Breast epithelium (tissue), 4 donors: Measurements from ENCODE around the gene APOBEC3H. TPM values are rescaled to one million over a fixed set of nuclear protein-coding genes. Genes with fewer than 3 reads are reported as not detected.

Experiments used
- DNase-seq, 2 donors: peaks; one replicate each; pipeline ENCODE4 v3.0.0-alpha.2; 2019; ENCODE audit warnings: low spot score in 2 of 2
- H3K27ac ChIP-seq, 2 donors: fragments of 200-600 bp; sonication (generic) in 1 of 2; one replicate each; pipeline ENCODE4 v1.5.1; 2016 to 2019; ENCODE audit warnings: mild to moderate bottlenecking in 1 of 2
- H3K27me3 ChIP-seq, 2 donors: fragments of 200-600 bp; sonication (generic) in 1 of 2; one replicate each; pipeline versions ENCODE4 v1.5.1 to v1.6.0; 2017 to 2019; ENCODE audit warnings: control low read depth in 1 of 2, mild to moderate bottlenecking in 1 of 2
- H3K36me3 ChIP-seq: fragments of 200-600 bp; one replicate; pipeline ENCODE4 v1.5.1; 2019
- H3K4me1 ChIP-seq, 2 donors: fragments of 200-600 bp; sonication (generic); one replicate each; pipeline ENCODE4 v1.5.1; 2016 to 2019; ENCODE audit warnings: control low read depth in 1 of 2
- H3K4me3 ChIP-seq, 3 donors: fragments of 200-600 bp; sonication (generic); 1 replicate in 2 of 3; 2 replicates in 1 of 3; pipeline ENCODE4 v1.5.1; 2016 to 2019; ENCODE audit warnings: mild to moderate bottlenecking in 3 of 3, moderate library complexity in 2 of 3
- H3K9me3 ChIP-seq, 2 donors: fragments of 200-600 bp; sonication (generic) in 1 of 2; one replicate each; pipeline ENCODE4 v1.5.1; 2016 to 2019; ENCODE audit warnings: control low read depth in 1 of 2
- CTCF ChIP-seq, 3 donors: fragments of 450-650 bp; IDR thresholded peaks; one replicate each; pipeline ENCODE4 v1.5.1; 2016 to 2017; ENCODE audit warnings: antibody characterized with exemption in 3 of 3, mild to moderate bottlenecking in 3 of 3, moderate library complexity in 3 of 3
- POLR2A ChIP-seq: fragments of 450-650 bp; IDR thresholded peaks from one replicate; pipeline ENCODE4 v1.6.1; 2016; ENCODE audit warnings: antibody characterized with exemption, mild to moderate bottlenecking, moderate library complexity
- POLR2AphosphoS5 ChIP-seq, 3 donors: sonication (generic); formaldehyde crosslinking; IDR thresholded peaks; one replicate each; pipeline ENCODE4 v1.6.1; 2017; ENCODE audit warnings: antibody characterized with exemption in 3 of 3
- intact Hi-C: fragments of 100-400 bp; cut with DNase I; formaldehyde crosslinking; loops from one replicate; pipeline ENCODE4 v1.15.1; 2023; ENCODE audit warnings: low total_unique reads
- total RNA-seq, 3 donors: library from RNA; depleted of rRNA; stranded (reverse); fragments of >200 nt; gene quantifications; one replicate each; pipeline ENCODE4 v1.1.0, GENCODE V29; 2016

APOBEC3H gene
- total RNA-seq, 3 donors from 2014 or later = 0.32 TPM; not detected in 2

- intact Hi-C loops = loop anchor here (10.0 kb wide), 1 partner anchor 1954 kb away; no protein-coding TSS in a partner anchor
- H3K27ac ChIP-seq = no peak overlapping the region
- H3K4me1 ChIP-seq = no peaks in the 10 kb centered on the region
- no peaks in the 10 kb centered on the region for H3K27me3 ChIP-seq
- H3K9me3 ChIP-seq = no peaks in the 10 kb centered on the region
- TF ChIP-seq CTCF (IDR thresholded peaks at IDR 0.05) (no peak), POLR2AphosphoS5 (IDR thresholded peaks at IDR 0.05) (no peak), POLR2A (no peak)
- no peaks in the 10 kb centered on the region for H3K36me3 ChIP-seq
- DNase-seq = no peak
- H3K4me3 ChIP-seq = no peak overlapping the region
Observed at GRCh38 chr22:39088685-39089032, 8.4 kb upstream of the APOBEC3H start.

GRCh38 chr22:39089928-39090327, 7.1 kb upstream of the APOBEC3H start:
- DNase-seq = no peak
- no peaks in the 10 kb centered on the region for H3K27me3 ChIP-seq

GRCh38 chr22:39090426-39091064, 6.5 kb upstream of the APOBEC3H start:
- peak overlapping the region in 1 of 2 donors; percentile 43 for H3K27ac ChIP-seq
- no peaks in the 10 kb centered on the region for H3K9me3 ChIP-seq
- no peak overlapping the region for H3K4me3 ChIP-seq
- no peak for TF ChIP-seq POLR2AphosphoS5 (IDR thresholded peaks at IDR 0.05)
- no peak for TF ChIP-seq POLR2A
- no peak for TF ChIP-seq CTCF (IDR thresholded peaks at IDR 0.05)
- intact Hi-C loops = loop anchor here (2.0 kb wide), 1 partner anchor 26 kb away; no protein-coding TSS in a partner anchor
- no peaks in the 10 kb centered on the region for H3K36me3 ChIP-seq
- DNase-seq = peak in 1 of 2 donors; percentile 32
- H3K4me1 ChIP-seq = no peaks in the 10 kb centered on the region
- no peaks in the 10 kb centered on the region for H3K27me3 ChIP-seq

More at GRCh38 chr22:39089928-39090327, 7.1 kb upstream of the APOBEC3H start:
- TF ChIP-seq POLR2A = no peak
- no peak for TF ChIP-seq POLR2AphosphoS5 (IDR thresholded peaks at IDR 0.05)
- TF ChIP-seq CTCF (IDR thresholded peaks at IDR 0.05) = no peak
- H3K4me1 ChIP-seq = no peaks in the 10 kb centered on the region
- no peaks in the 10 kb centered on the region for H3K9me3 ChIP-seq
- H3K4me3 ChIP-seq = no peak overlapping the region
- peak overlapping the region in 1 of 2 donors; percentile 43 for H3K27ac ChIP-seq
- intact Hi-C loops = loop anchor here (2.0 to 10.0 kb wide), 2 partner anchors 25 to 1955 kb away; no protein-coding TSS in a partner anchor
- H3K36me3 ChIP-seq = no peaks in the 10 kb centered on the region

GRCh38 chr22:39091126-39092081, 5.6 kb upstream of the APOBEC3H start:
- Histone ChIP-seq H3K27ac (peak overlapping the region in 1 of 2 donors; percentile 3), H3K36me3 (no peaks in the 10 kb centered on the region), H3K9me3 (no peaks in the 10 kb centered on the region), H3K4me3 (no peak overlapping the region), H3K4me1 (no peaks in the 10 kb centered on the region), H3K27me3 (no peaks in the 10 kb centered on the region)
- no peak for DNase-seq
- intact Hi-C loops = loop anchor here (2.0 kb wide), 1 partner anchor 27 kb away; no protein-coding TSS in a partner anchor
- TF ChIP-seq CTCF (IDR thresholded peaks at IDR 0.05) (no peak), POLR2A (no peak), POLR2AphosphoS5 (IDR thresholded peaks at IDR 0.05) (no peak)
